Body of pancreas (tissue), 4 donors: ENCODE measurements around the gene GTF3C5. TPM values are rescaled to one million over a fixed set of nuclear protein-coding genes. Genes with fewer than 3 reads are reported as not detected.

Experiments used
- ATAC-seq: fragments of 150-250 bp; one replicate; pipeline ENCODE4 v1.9.1; 2016
- DNase-seq, 4 donors: peaks; one replicate each; pipeline ENCODE4 v3.0.0-alpha.2; 2019
- H3K27ac ChIP-seq, 4 donors: fragments of 200-600 bp; sonication (generic); 1 replicate in 3 of 4; 2 replicates in 1 of 4; pipeline versions ENCODE4 v1.5.1 to v1.6.1; 2016 to 2019; ENCODE audit warnings: mild to moderate bottlenecking in 1 of 4, mixed read lengths in 1 of 4, moderate library complexity in 1 of 4
- H3K27me3 ChIP-seq, 2 donors: fragments of 200-600 bp; sonication (generic); one replicate each; pipeline ENCODE4 v1.6.0; 2016; ENCODE audit warnings: mild to moderate bottlenecking in 1 of 2
- H3K36me3 ChIP-seq, 2 donors: fragments of 200-600 bp; sonication (generic); replicated peaks in 1 of 2; 2 replicates each; pipeline ENCODE4 v1.5.1; 2016; ENCODE audit warnings: low read depth in 2 of 2; ENCODE audit not compliant: insufficient read depth in 1 of 2
- H3K4me1 ChIP-seq: fragments of 200-600 bp; sonication (generic); one replicate; pipeline ENCODE4 v1.6.0; 2016
- H3K4me3 ChIP-seq, 2 donors: fragments of 200-600 bp; sonication (generic); 1 replicate in 1 of 2; 2 replicates in 1 of 2; pipeline ENCODE4 v1.5.1; 2016 to 2019
- H3K9me3 ChIP-seq, 3 donors: fragments of 200-600 bp; sonication (generic); 1 replicate in 2 of 3; 2 replicates in 1 of 3; pipeline ENCODE4 v1.5.1; 2016
- CTCF ChIP-seq, 7 experiments: fragments of 450-650 bp in 4 of 7; fragments of 200-600 bp in 3 of 7; sonication (generic) in 3 of 7; IDR thresholded peaks; one replicate each; pipeline ENCODE4 v1.5.1; 2016 to 2019; ENCODE audit warnings: antibody characterized with exemption in 7 of 7
- POLR2A ChIP-seq, 3 donors: fragments of 450-650 bp; IDR thresholded peaks; one replicate each; pipeline ENCODE4 v1.6.1; 2016; ENCODE audit warnings: antibody characterized with exemption in 3 of 3, mild to moderate bottlenecking in 2 of 3
- WGBS, 2 donors: methylation state at CpG; one replicate each; pipeline ENCODE4 v1.1.5; 2017; 5-methylcytosine and 5-hydroxymethylcytosine counted together
- intact Hi-C: fragments of 100-400 bp; cut with DNase I; formaldehyde crosslinking; loops from one replicate; pipeline ENCODE4 v1.15.1; 2023
- total RNA-seq, 2 donors: library from RNA; depleted of rRNA; stranded (reverse); fragments of >200 nt; gene quantifications; one replicate each; pipeline ENCODE4 v1.1.0, GENCODE V29; 2016

Gene GTF3C5
- total RNA-seq, 2 donors from 2014 or later = 43.1 to 57.7 TPM

GRCh38 chr9:132985071-132985350 lies 45.8 kb upstream of the GTF3C5 start:
- H3K4me3 ChIP-seq = no peak overlapping the region
- intact Hi-C loops = no loop called here
- peaks cover 5% of the 10 kb centered on the region for H3K4me1 ChIP-seq
- H3K36me3 ChIP-seq = no peaks in the 10 kb centered on the region
- 51% methylated on average over 4 of the region's 4 CpGs; no CpG with 5 or more reads in 1 of the 2 donors for WGBS, 2 donors
- H3K27me3 ChIP-seq = no peaks in the 10 kb centered on the region
- DNase-seq (no peak), ATAC-seq (no peak)
- no peak overlapping the region for H3K27ac ChIP-seq
- H3K9me3 ChIP-seq = no peaks in the 10 kb centered on the region
- TF ChIP-seq CTCF (IDR thresholded peaks at IDR 0.05) = no peak
- no peak for TF ChIP-seq POLR2A (IDR thresholded peaks at IDR 0.05)

GRCh38 chr9:132985489-132985888 lies 45.3 kb upstream of the GTF3C5 start:
- Histone ChIP-seq H3K9me3 (no peaks in the 10 kb centered on the region), H3K4me3 (no peak overlapping the region), H3K4me1 (peaks cover 5% of the 10 kb centered on the region), H3K27ac (no peak overlapping the region), H3K27me3 (no peaks in the 10 kb centered on the region), H3K36me3 (no peaks in the 10 kb centered on the region)
- 62 to 83% methylated on average over 2 to 8 of the region's 8 CpGs for WGBS, 2 donors
- intact Hi-C loops = no loop called here
- ATAC-seq = no peak
- DNase-seq = no peak
- TF ChIP-seq CTCF (IDR thresholded peaks at IDR 0.05) (no peak), POLR2A (IDR thresholded peaks at IDR 0.05) (no peak)

- Histone ChIP-seq H3K4me3 (no peak overlapping the region), H3K27ac (no peak overlapping the region), H3K9me3 (no peaks in the 10 kb centered on the region), H3K4me1 (peaks cover 5% of the 10 kb centered on the region), H3K27me3 (no peaks in the 10 kb centered on the region), H3K36me3 (no peaks in the 10 kb centered on the region)
- WGBS, 2 donors = 56 to 67% methylated on average over 13 of the region's 13 CpGs
- intact Hi-C loops = no loop called here
- TF ChIP-seq CTCF (IDR thresholded peaks at IDR 0.05) (no peak), POLR2A (IDR thresholded peaks at IDR 0.05) (no peak)
- DNase-seq (no peak), ATAC-seq (no peak)
Measured at GRCh38 chr9:132986114-132986513, 44.7 kb upstream of the GTF3C5 start.

- Histone ChIP-seq H3K27me3 (no peaks in the 10 kb centered on the region), H3K4me3 (no peak overlapping the region), H3K27ac (no peak overlapping the region), H3K9me3 (no peaks in the 10 kb centered on the region), H3K36me3 (no peaks in the 10 kb centered on the region), H3K4me1 (peaks cover 5% of the 10 kb centered on the region)
- intact Hi-C loops = no loop called here
- DNase-seq (no peak), ATAC-seq (no peak)
- TF ChIP-seq CTCF (IDR thresholded peaks at IDR 0.05) = no peak
- TF ChIP-seq POLR2A (IDR thresholded peaks at IDR 0.05) = no peak
- 53 to 65% methylated on average over 3 to 26 of the region's 26 CpGs for WGBS, 2 donors
Measured at GRCh38 chr9:132986640-132987620, 43.9 kb upstream of the GTF3C5 start.
